ENCODE data around the gene SDK1.

DNA sequence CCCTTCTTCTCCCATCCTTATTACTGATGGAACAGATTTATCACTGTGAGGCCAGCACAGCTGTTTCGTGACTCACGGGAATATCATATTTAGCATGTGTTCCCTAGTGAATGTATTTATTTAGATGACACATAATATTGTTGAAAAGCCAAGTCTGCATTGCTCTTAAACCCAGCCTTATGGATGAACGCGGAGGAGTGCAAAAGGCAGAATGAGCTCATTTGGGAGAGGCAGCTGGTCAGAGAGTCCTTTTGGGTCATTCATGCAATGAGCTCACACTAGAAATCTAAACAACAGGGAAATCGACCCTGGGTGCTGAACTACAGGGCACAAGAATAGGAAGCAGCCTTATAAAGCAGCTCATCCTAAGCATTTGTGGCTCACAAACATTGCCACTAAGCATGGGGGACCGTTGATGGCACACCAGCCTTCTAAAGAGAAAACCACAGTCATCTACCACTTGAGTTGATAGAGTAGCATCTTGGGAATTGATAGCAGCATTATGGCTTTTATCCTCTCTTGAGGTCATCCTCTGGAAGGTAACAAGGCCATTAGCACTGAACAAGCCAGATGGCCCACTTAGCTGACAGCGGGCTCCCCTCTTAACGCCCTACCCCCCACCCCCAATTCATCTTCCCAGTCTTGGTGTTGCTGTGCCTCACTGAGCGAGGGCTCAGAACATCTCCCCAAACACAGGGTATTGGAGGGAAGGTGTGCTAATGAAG, 32.9 kb upstream of the SDK1 start:
- TF ChIP-seq JUNB (IDR thresholded peaks at IDR 0.05; ENCODE audit: unreplicated experiment) (no peak), CTCF (conservative IDR thresholded peaks at IDR 0.05; ENCODE audit: low read depth in 2 of 2) (no peak), REST (IDR thresholded peaks at IDR 0.05; ENCODE audit: unreplicated experiment) (no peak), EZH2 (IDR thresholded peaks at IDR 0.05; ENCODE audit: low read depth, unreplicated experiment) (no peak), EZH2phosphoT487 (IDR thresholded peaks at IDR 0.05; ENCODE audit: unreplicated experiment) (no peak), CREB1 (CRISPR knock-in tag; IDR thresholded peaks at IDR 0.05; ENCODE audit: low read depth) (no peak), ZNF331 (CRISPR knock-in tag; IDR thresholded peaks at IDR 0.05; ENCODE audit: low read depth) (no peak)

Measured in GM23338 (cell line).